ENCODE data around the gene MX1.

Gene MX1

DNA sequence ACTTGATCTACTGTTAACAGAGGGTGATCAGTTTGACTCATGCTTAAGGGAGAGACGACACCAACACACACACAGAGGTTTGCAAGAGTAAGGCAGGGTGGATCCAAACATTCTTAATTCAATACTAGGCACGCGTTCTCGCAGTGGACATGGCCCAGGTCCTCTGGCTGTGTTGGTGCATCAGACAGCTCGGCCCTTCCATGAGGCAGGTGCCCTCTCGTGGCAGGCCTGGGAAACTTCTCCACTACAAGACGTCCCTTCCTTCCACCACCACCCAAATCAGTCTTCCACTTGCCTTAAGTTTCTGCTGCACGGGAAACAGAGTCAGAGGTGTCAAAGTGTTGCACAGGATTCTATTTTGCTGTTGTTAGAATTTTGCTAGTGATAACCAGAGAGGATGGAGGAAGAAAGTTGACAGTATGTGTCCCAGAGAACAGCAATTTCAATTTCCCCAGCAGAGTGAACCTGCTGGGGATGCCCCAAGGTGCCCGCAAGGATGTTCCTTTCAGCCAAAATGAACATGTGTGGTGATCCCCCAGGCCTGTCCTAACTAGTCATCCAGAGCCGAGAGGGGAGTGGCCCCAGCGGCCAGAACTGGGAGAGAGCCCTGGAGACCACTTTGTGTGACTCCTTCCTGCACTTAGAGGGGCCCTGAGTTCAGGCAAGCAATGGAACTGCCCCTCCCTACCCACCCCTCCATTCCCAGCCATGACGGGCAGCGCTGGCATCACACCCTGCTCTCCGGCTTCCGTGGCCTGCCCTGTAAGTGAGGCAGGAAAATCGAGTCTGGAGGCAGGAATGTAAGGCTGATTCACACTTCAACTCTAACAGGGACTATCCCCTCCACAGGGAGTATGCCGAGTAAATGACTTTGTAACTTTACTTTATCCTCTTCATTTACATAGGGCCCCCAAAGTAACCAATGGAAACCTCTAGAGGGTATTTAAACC is 34.8 kb downstream of the MX1 start:
- Histone ChIP-seq H3K4me3 (ENCODE audit: insufficient read depth in 1 of 2, low read depth in 1 of 2, low read length in 2 of 2) (no peak overlapping the region), H2AFZ (ENCODE audit: low read depth, low read length) (no peak overlapping the region), H3K4me2 (ENCODE audit: low read length, poor library complexity, severe bottlenecking) (peak overlapping the region; percentile 6), H2AK5ac (ENCODE audit: low read length, severe bottlenecking) (no peak overlapping the region), H3K79me1 (replicated peaks; ENCODE audit: low read length, poor library complexity, severe bottlenecking) (no peaks in the 10 kb centered on the region), H3K9ac (ENCODE audit: low read length) (peak overlapping the region; percentile 21), H3K27ac (ENCODE audit: low read length, poor library complexity, severe bottlenecking) (no peak overlapping the region), H2BK15ac (ENCODE audit: low read depth, poor library complexity, severe bottlenecking) (no peak overlapping the region), H3K4me1 (ENCODE audit: control insufficient read depth, insufficient read depth, low read depth, low read length) (peaks cover 12% of the 10 kb centered on the region), H2BK12ac (ENCODE audit: low read length in 2 of 2) (no peak overlapping the region), H3K14ac (ENCODE audit: low read length in 2 of 2) (no peak overlapping the region), H3K4ac (ENCODE audit: low read depth in 1 of 2, low read length in 2 of 2) (no peak overlapping the region), H3K27me3 (ENCODE audit: control insufficient read depth in 1 of 2, insufficient read depth in 1 of 2, low read length in 2 of 2) (no peaks in the 10 kb centered on the region), H3K36me3 (ENCODE audit: control insufficient read depth in 1 of 2, insufficient read depth in 2 of 2, low read depth in 1 of 2, low read length in 2 of 2) (peaks cover 0 to 27% of the 10 kb centered on the region in 2 experiments), H3K18ac (ENCODE audit: low read depth in 1 of 2, low read length in 2 of 2) (no peak overlapping the region), H2BK120ac (ENCODE audit: low read depth, low read length) (no peak overlapping the region), H4K8ac (ENCODE audit: low read length) (no peak overlapping the region), H4K91ac (ENCODE audit: low read length) (no peak overlapping the region), H2BK5ac (ENCODE audit: low read depth, low read length, poor library complexity, severe bottlenecking) (no peak overlapping the region), H3K23ac (ENCODE audit: low read length in 2 of 2) (no peak overlapping the region), H3K9me3 (ENCODE audit: control insufficient read depth, low read length) (no peaks in the 10 kb centered on the region)
- WGBS: 35% methylated on average over 17 of the region's 17 CpGs
- peak; percentile 54 for DNase-seq

GRCh38 chr21:41465176-41465781 is 39.2 kb downstream of the MX1 start:
- H3K4me2 ChIP-seq (ENCODE audit: low read length, poor library complexity, severe bottlenecking): no peak overlapping the region
- no peak overlapping the region for H2AK5ac ChIP-seq (ENCODE audit: low read length, severe bottlenecking)
- peaks cover 8 to 22% of the 10 kb centered on the region in 2 experiments for H3K27me3 ChIP-seq (ENCODE audit: control insufficient read depth in 1 of 2, insufficient read depth in 1 of 2, low read length in 2 of 2)
- no peak overlapping the region for H2BK120ac ChIP-seq (ENCODE audit: low read depth, low read length)
- no peak overlapping the region for H4K8ac ChIP-seq (ENCODE audit: low read length)
- H2BK5ac ChIP-seq (ENCODE audit: low read depth, low read length, poor library complexity, severe bottlenecking): no peak overlapping the region
- no peak overlapping the region for H3K18ac ChIP-seq (ENCODE audit: low read depth in 1 of 2, low read length in 2 of 2)
- H3K36me3 ChIP-seq (ENCODE audit: control insufficient read depth in 1 of 2, insufficient read depth in 2 of 2, low read depth in 1 of 2, low read length in 2 of 2): no peaks in the 10 kb centered on the region
- no peak for DNase-seq
- no peak overlapping the region for H2BK15ac ChIP-seq (ENCODE audit: low read depth, poor library complexity, severe bottlenecking)
- H2AFZ ChIP-seq (ENCODE audit: low read depth, low read length): no peak overlapping the region
- no peak overlapping the region for H3K9ac ChIP-seq (ENCODE audit: low read length)
- WGBS: 83% methylated on average over 3 of the region's 4 CpGs
- H3K79me1 ChIP-seq (replicated peaks; ENCODE audit: low read length, poor library complexity, severe bottlenecking): no peaks in the 10 kb centered on the region
- no peak overlapping the region for H3K14ac ChIP-seq (ENCODE audit: low read length in 2 of 2)
- H3K27ac ChIP-seq (ENCODE audit: low read length, poor library complexity, severe bottlenecking): no peak overlapping the region
- no peak overlapping the region for H2BK12ac ChIP-seq (ENCODE audit: low read length in 2 of 2)
- H3K4me1 ChIP-seq (ENCODE audit: control insufficient read depth, insufficient read depth, low read depth, low read length): peaks cover 24% of the 10 kb centered on the region
- H3K4ac ChIP-seq (ENCODE audit: low read depth in 1 of 2, low read length in 2 of 2): no peak overlapping the region
- no peak overlapping the region for H3K23ac ChIP-seq (ENCODE audit: low read length in 2 of 2)
- no peaks in the 10 kb centered on the region for H3K9me3 ChIP-seq (ENCODE audit: control insufficient read depth, low read length)
- no peak overlapping the region for H3K4me3 ChIP-seq (ENCODE audit: insufficient read depth in 1 of 2, low read depth in 1 of 2, low read length in 2 of 2)
- H4K91ac ChIP-seq (ENCODE audit: low read length): no peak overlapping the region

DNA sequence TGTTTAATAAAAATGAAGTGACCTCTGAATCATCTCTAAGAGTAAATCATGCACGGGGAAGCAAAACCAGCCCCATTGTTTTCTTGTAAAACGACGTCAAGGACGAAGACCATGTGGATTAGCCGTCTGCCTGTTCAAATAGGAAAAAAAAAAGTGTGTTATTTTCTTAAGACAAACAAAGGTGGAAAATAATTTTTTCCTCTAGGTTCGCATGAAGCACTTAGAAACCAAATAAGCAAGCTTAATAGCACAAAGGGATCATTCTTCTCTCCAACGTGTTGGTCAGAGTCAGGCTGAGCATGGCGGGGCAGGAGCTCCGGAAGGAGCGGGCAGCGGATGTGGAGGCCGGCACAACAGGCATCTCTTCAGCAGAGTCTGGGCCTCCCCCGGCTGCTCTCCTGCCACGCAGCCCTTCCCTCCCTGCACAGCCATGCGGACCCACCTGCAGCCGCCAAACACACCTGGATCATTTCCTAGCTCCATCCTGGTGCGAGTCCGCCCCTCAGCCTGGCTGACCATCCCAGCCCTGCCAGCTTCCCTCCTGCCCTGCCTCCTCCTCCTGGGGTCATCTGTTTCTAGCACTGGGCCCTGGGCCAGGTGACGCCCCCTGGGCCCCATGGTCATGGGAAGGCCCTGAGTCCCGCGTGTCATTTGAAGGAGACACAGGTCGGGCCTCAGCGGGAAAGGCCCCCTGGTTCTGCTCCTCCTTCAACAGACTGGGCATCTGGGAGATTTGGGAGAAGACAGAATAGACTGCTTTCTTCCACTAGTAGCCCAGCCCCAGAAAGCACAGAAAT is 40.2 kb downstream of the MX1 start:
- H3K4me3 ChIP-seq (ENCODE audit: insufficient read depth in 1 of 2, low read depth in 1 of 2, low read length in 2 of 2): no peak overlapping the region
- peak overlapping the region; percentile 36 for H4K91ac ChIP-seq (ENCODE audit: low read length)
- no peak overlapping the region for H2AFZ ChIP-seq (ENCODE audit: low read depth, low read length)
- no peak for DNase-seq
- no peak overlapping the region for H3K27ac ChIP-seq (ENCODE audit: low read length, poor library complexity, severe bottlenecking)
- no peaks in the 10 kb centered on the region for H3K79me1 ChIP-seq (replicated peaks; ENCODE audit: low read length, poor library complexity, severe bottlenecking)
- peaks cover 14 to 31% of the 10 kb centered on the region in 2 experiments for H3K27me3 ChIP-seq (ENCODE audit: control insufficient read depth in 1 of 2, insufficient read depth in 1 of 2, low read length in 2 of 2)
- H2BK12ac ChIP-seq (ENCODE audit: low read length in 2 of 2): peak overlapping the region in 1 of 2 experiments; percentile 32
- no peak overlapping the region for H2AK5ac ChIP-seq (ENCODE audit: low read length, severe bottlenecking)
- H3K4ac ChIP-seq (ENCODE audit: low read depth in 1 of 2, low read length in 2 of 2): no peak overlapping the region
- no peak overlapping the region for H2BK120ac ChIP-seq (ENCODE audit: low read depth, low read length)
- no peak overlapping the region for H2BK5ac ChIP-seq (ENCODE audit: low read depth, low read length, poor library complexity, severe bottlenecking)
- no peak overlapping the region for H4K8ac ChIP-seq (ENCODE audit: low read length)
- no peaks in the 10 kb centered on the region for H3K36me3 ChIP-seq (ENCODE audit: control insufficient read depth in 1 of 2, insufficient read depth in 2 of 2, low read depth in 1 of 2, low read length in 2 of 2)
- H3K4me1 ChIP-seq (ENCODE audit: control insufficient read depth, insufficient read depth, low read depth, low read length): peaks cover 21% of the 10 kb centered on the region
- no peaks in the 10 kb centered on the region for H3K9me3 ChIP-seq (ENCODE audit: control insufficient read depth, low read length)
- H3K18ac ChIP-seq (ENCODE audit: low read depth in 1 of 2, low read length in 2 of 2): no peak overlapping the region
- H2BK15ac ChIP-seq (ENCODE audit: low read depth, poor library complexity, severe bottlenecking): no peak overlapping the region
- H3K9ac ChIP-seq (ENCODE audit: low read length): no peak overlapping the region
- no peak overlapping the region for H3K23ac ChIP-seq (ENCODE audit: low read length in 2 of 2)
- no peak overlapping the region for H3K4me2 ChIP-seq (ENCODE audit: low read length, poor library complexity, severe bottlenecking)
- WGBS: 89% methylated on average over 23 of the region's 23 CpGs
- H3K14ac ChIP-seq (ENCODE audit: low read length in 2 of 2): no peak overlapping the region

DNA sequence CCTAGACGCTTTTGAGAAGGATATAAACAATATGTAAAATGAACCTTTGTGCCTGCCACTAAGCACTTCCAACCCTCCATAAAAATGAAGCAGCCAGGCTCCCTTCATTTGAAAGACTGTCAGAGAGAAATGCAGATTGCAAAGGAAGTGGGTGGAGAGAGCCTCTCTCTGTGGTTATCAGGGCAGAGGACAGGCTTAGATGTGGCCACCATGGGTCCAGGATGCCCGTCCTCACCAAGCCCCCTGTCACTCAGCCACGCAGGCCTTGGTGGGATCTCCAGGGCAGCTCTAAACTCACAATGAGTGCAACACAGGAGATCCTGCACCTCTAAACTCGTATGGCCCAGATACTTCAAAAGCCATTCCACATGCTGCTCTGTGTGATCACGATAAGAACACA is 44.0 kb downstream of the MX1 start:
- Histone ChIP-seq H2AFZ (ENCODE audit: low read depth, low read length) (no peak overlapping the region), H3K9ac (ENCODE audit: low read length) (no peak overlapping the region), H3K4ac (ENCODE audit: low read depth in 1 of 2, low read length in 2 of 2) (no peak overlapping the region), H4K91ac (ENCODE audit: low read length) (no peak overlapping the region), H3K18ac (ENCODE audit: low read depth in 1 of 2, low read length in 2 of 2) (no peak overlapping the region), H2BK15ac (ENCODE audit: low read depth, poor library complexity, severe bottlenecking) (no peak overlapping the region), H2BK12ac (ENCODE audit: low read length in 2 of 2) (no peak overlapping the region), H3K27ac (ENCODE audit: low read length, poor library complexity, severe bottlenecking) (no peak overlapping the region), H3K4me3 (ENCODE audit: insufficient read depth in 1 of 2, low read depth in 1 of 2, low read length in 2 of 2) (no peak overlapping the region), H3K14ac (ENCODE audit: low read length in 2 of 2) (no peak overlapping the region), H3K36me3 (ENCODE audit: control insufficient read depth in 1 of 2, insufficient read depth in 2 of 2, low read depth in 1 of 2, low read length in 2 of 2) (no peaks in the 10 kb centered on the region), H3K79me1 (replicated peaks; ENCODE audit: low read length, poor library complexity, severe bottlenecking) (no peaks in the 10 kb centered on the region), H3K23ac (ENCODE audit: low read length in 2 of 2) (no peak overlapping the region), H2BK5ac (ENCODE audit: low read depth, low read length, poor library complexity, severe bottlenecking) (no peak overlapping the region), H2AK5ac (ENCODE audit: low read length, severe bottlenecking) (no peak overlapping the region), H2BK120ac (ENCODE audit: low read depth, low read length) (no peak overlapping the region), H3K9me3 (ENCODE audit: control insufficient read depth, low read length) (no peaks in the 10 kb centered on the region), H4K8ac (ENCODE audit: low read length) (no peak overlapping the region), H3K4me1 (ENCODE audit: control insufficient read depth, insufficient read depth, low read depth, low read length) (peaks cover 25% of the 10 kb centered on the region), H3K27me3 (ENCODE audit: control insufficient read depth in 1 of 2, insufficient read depth in 1 of 2, low read length in 2 of 2) (peaks cover 17 to 52% of the 10 kb centered on the region in 2 experiments), H3K4me2 (ENCODE audit: low read length, poor library complexity, severe bottlenecking) (no peak overlapping the region)
- DNase-seq: no peak
- WGBS: 72% methylated on average over 3 of the region's 5 CpGs

Measured in mesenchymal stem cell (in vitro differentiated cells and primary cell).